ENCODE measurements around the gene GDI2. TPM values are rescaled to one million over a fixed set of nuclear protein-coding genes. Genes with fewer than 3 reads are reported as not detected.
"Not testable (repeated sequence)": the region's sequence is repeated elsewhere in the genome, so short reads cannot be mapped to it uniquely, and the experiment has no call there.

The GDI2 gene
- total RNA-seq, 1 donor from 2014 or later = 254 TPM

DNA sequence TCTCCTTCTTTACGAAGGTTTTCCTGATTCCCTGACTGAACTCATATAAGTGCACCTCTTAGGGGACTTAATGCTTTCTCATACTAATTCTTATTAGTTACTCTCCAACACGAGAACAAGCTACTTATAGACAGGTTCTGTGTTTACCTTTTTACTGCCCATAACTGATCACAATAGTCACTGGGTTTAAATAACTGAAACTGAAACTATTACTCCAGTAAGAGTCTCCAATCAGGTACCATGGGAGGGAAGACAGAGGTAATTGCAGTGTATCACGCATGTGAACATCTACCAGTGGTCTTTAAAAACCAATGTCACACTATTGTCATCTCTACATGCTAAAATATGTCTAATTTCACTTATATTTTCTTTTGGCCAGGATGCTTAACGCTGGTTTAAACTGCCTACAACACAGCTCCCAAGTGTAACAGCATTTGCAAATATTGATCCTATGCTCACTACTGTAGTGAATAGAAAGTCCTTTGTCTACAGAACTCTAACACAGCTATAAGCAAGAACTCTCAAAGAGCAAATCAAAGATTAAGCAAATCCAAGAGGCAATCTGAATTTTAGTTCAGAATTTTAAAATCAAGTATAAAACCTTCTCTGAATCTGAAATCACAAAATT lies 3.6 kb downstream of the GDI2 start:
- peak overlapping the region; percentile 90 for H3K4me3 Mint-ChIP-seq (ENCODE audit: unreplicated experiment)
- no peaks in the 10 kb centered on the region for H3K27me3 Mint-ChIP-seq (ENCODE audit: low read depth)
- peaks cover 2% of the 10 kb centered on the region for H3K36me3 Mint-ChIP-seq (ENCODE audit: low read depth)
- peaks cover 64% of the 10 kb centered on the region for H3K4me1 Mint-ChIP-seq (ENCODE audit: low read depth)
- peak overlapping the region; percentile 78 for H3K27ac Mint-ChIP-seq (ENCODE audit: unreplicated experiment)
- no peak for DNase-seq (ENCODE audit: low spot score)
- H3K9me3 Mint-ChIP-seq (ENCODE audit: low read depth) = no peaks in the 10 kb centered on the region
- TF ChIP-seq CTCF (IDR thresholded peaks at IDR 0.05) = no peak

- Mint-ChIP-seq H3K27ac (ENCODE audit: unreplicated experiment) (peak overlapping the region; percentile 78), H3K4me3 (ENCODE audit: unreplicated experiment) (peak overlapping the region; percentile 90), H3K4me1 (ENCODE audit: low read depth) (peaks cover 64% of the 10 kb centered on the region)
- H3K9me3 Mint-ChIP-seq (ENCODE audit: low read depth); H3K36me3 Mint-ChIP-seq (ENCODE audit: low read depth); H3K27me3 Mint-ChIP-seq (ENCODE audit: low read depth); DNase-seq (ENCODE audit: low spot score): not testable (repeated sequence)
These were observed 4.3 kb downstream of the GDI2 start for GRCh38 chr10:5808783-5809392.

DNA sequence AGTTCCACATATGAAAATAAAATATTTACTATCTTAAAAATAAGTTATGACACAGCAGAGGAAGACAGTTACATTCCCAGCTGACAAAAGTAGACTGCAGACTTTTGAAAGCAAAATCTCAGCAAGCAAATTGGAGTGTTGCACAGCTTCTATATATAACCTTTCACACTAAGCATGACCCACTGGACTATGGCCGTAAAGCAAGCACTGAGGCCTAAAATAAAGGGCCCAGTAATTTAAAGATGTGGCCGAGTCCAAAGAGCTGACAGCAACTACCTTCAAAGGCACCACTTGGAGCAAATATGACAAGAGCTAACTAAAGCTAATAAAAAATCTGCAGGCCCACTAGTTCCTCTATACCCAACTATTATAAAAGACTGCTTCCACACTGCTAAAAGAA lies 6.5 kb downstream of the GDI2 start:
- Mint-ChIP-seq H3K27me3 (ENCODE audit: low read depth) (no peaks in the 10 kb centered on the region), H3K9me3 (ENCODE audit: low read depth) (no peaks in the 10 kb centered on the region), H3K36me3 (ENCODE audit: low read depth) (peaks cover 4% of the 10 kb centered on the region), H3K27ac (ENCODE audit: unreplicated experiment) (peak overlapping the region; percentile 51), H3K4me1 (ENCODE audit: low read depth) (peaks cover 70% of the 10 kb centered on the region), H3K4me3 (ENCODE audit: unreplicated experiment) (no peak overlapping the region)
- DNase-seq (ENCODE audit: low spot score) = no peak
- TF ChIP-seq CTCF (IDR thresholded peaks at IDR 0.05) = no peak

DNA sequence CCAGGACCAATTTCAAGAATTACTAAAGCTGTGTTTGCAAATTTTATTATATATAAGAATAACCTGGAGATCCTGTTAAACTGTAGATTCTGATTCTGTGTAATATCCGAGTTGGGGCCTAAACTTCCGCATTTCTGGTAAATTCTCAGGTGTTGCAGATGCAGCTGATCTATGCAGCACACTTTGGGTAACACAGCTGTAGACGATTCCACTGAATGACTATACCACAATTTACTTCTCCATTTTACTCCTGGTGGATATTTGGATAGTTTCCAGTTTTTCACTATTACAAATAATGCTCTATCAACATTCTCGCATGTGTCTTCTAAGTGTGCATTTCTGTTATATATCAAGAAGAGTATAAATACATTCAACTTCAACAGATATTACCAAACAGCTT lies 7.5 kb downstream of the GDI2 start:
- Mint-ChIP-seq H3K9me3 (ENCODE audit: low read depth) (no peaks in the 10 kb centered on the region), H3K36me3 (ENCODE audit: low read depth) (peaks cover 4% of the 10 kb centered on the region), H3K4me3 (ENCODE audit: unreplicated experiment) (no peak overlapping the region), H3K27me3 (ENCODE audit: low read depth) (no peaks in the 10 kb centered on the region), H3K27ac (ENCODE audit: unreplicated experiment) (peak overlapping the region; percentile 61), H3K4me1 (ENCODE audit: low read depth) (peaks cover 60% of the 10 kb centered on the region)
- DNase-seq (ENCODE audit: low spot score) = no peak
- TF ChIP-seq CTCF (IDR thresholded peaks at IDR 0.05) = no peak

DNA sequence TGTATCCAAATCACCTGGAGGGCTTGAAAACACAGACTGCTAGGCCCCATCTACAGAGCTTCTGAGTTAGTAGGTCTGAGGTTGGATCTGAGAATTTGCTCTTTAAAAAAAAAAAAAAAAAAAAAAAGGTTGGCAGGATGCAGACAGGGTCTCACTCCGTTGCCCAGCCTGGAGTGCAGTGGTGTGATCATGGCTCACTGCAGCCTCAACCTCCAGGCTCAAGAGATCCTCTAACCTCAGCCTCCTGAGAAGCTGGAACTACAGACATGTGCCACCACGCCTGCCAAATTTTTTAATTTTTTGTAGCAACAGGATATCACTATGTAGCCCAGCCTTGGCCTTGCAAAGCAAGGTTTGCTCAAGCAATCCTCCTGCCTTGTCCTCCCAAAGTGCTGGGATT lies 8.0 kb downstream of the GDI2 start:
- Mint-ChIP-seq H3K27ac (ENCODE audit: unreplicated experiment) (no peak overlapping the region), H3K4me1 (ENCODE audit: low read depth) (peaks cover 59% of the 10 kb centered on the region), H3K9me3 (ENCODE audit: low read depth) (no peaks in the 10 kb centered on the region), H3K27me3 (ENCODE audit: low read depth) (no peaks in the 10 kb centered on the region), H3K4me3 (ENCODE audit: unreplicated experiment) (no peak overlapping the region), H3K36me3 (ENCODE audit: low read depth) (peaks cover 4% of the 10 kb centered on the region)
- TF ChIP-seq CTCF (IDR thresholded peaks at IDR 0.05) = no peak
- no peak for DNase-seq (ENCODE audit: low spot score)

- Mint-ChIP-seq H3K27ac (ENCODE audit: unreplicated experiment) (peak overlapping the region; percentile 50), H3K36me3 (ENCODE audit: low read depth) (peaks cover 7% of the 10 kb centered on the region), H3K27me3 (ENCODE audit: low read depth) (no peaks in the 10 kb centered on the region), H3K9me3 (ENCODE audit: low read depth) (no peaks in the 10 kb centered on the region), H3K4me3 (ENCODE audit: unreplicated experiment) (no peak overlapping the region), H3K4me1 (ENCODE audit: low read depth) (peaks cover 50% of the 10 kb centered on the region)
- no peak for DNase-seq (ENCODE audit: low spot score)
- TF ChIP-seq CTCF (IDR thresholded peaks at IDR 0.05) = no peak
These were observed 8.8 kb downstream of the GDI2 start for GRCh38 chr10:5804386-5804785.
